Astrocyte (in vitro differentiated cells and primary cell): Measurements from ENCODE around the gene PTPRT. TPM values are rescaled to one million over a fixed set of nuclear protein-coding genes. Genes with fewer than 3 reads are reported as not detected.

Source experiments
- DNase-seq: peaks from one replicate; pipeline ENCODE4 v3.0.0-alpha.2; 2010; ENCODE audit warnings: low read depth
- FAIRE-seq: peaks from 2 replicates; lab custom pipeline; 2011; peaks lifted over from hg19 to GRCh38; lab: Jason Lieb, UNC
- H2AFZ ChIP-seq: 2 replicates; pipeline ENCODE4 v1.6.0; 2012; ENCODE audit warnings: low read depth, low read length, inconsistent platforms
- H3K27ac ChIP-seq: 2 replicates; pipeline ENCODE4 v1.5.1; 2011; ENCODE audit warnings: low read depth, low read length, inconsistent platforms
- H3K27me3 ChIP-seq: 2 replicates; pipeline ENCODE4 v1.6.0; 2011; ENCODE audit warnings: low read length, inconsistent platforms; ENCODE audit not compliant: insufficient read depth
- H3K36me3 ChIP-seq: 2 replicates; pipeline ENCODE4 v1.5.1; 2011; ENCODE audit warnings: low read length, inconsistent platforms; ENCODE audit not compliant: insufficient read depth
- H3K4me1 ChIP-seq: 2 replicates; pipeline ENCODE4 v1.5.1; 2011; ENCODE audit warnings: low read length, inconsistent platforms; ENCODE audit not compliant: insufficient read depth
- H3K4me2 ChIP-seq: 2 replicates; pipeline ENCODE4 v1.6.0; 2012; ENCODE audit warnings: low read length, inconsistent platforms
- H3K4me3 ChIP-seq: 2 replicates; pipeline ENCODE4 v1.5.1; 2011; ENCODE audit warnings: low read depth, mild to moderate bottlenecking, low read length, inconsistent platforms; ENCODE audit not compliant: insufficient read depth
- H3K79me2 ChIP-seq: 2 replicates; pipeline ENCODE4 v1.6.0; 2012; ENCODE audit warnings: mild to moderate bottlenecking, low read length, inconsistent platforms; ENCODE audit not compliant: insufficient read depth
- H3K9ac ChIP-seq: 2 replicates; pipeline ENCODE4 v1.6.0; 2012; ENCODE audit warnings: mild to moderate bottlenecking, low read length, inconsistent platforms
- H3K9me3 ChIP-seq: 2 replicates; pipeline ENCODE4 v1.5.1; 2012; ENCODE audit warnings: low read depth, mild to moderate bottlenecking, low read length, inconsistent platforms; ENCODE audit not compliant: insufficient read depth
- H4K20me1 ChIP-seq: 2 replicates; pipeline ENCODE4 v1.6.0; 2012; ENCODE audit warnings: low read length, inconsistent platforms; ENCODE audit not compliant: insufficient read depth
- H3K27ac Mint-ChIP-seq: one replicate; pipeline ENCODE4 v1.8.0; 2021; ENCODE audit warnings: mild to moderate bottlenecking, mixed read lengths; ENCODE audit not compliant: unreplicated experiment
- H3K27me3 Mint-ChIP-seq: one replicate; pipeline ENCODE4 v1.8.0; 2021; ENCODE audit warnings: low read depth, mixed read lengths; ENCODE audit not compliant: unreplicated experiment
- H3K36me3 Mint-ChIP-seq: one replicate; pipeline ENCODE4 v1.8.0; 2021; ENCODE audit warnings: low read depth, mixed read lengths; ENCODE audit not compliant: unreplicated experiment
- H3K4me1 Mint-ChIP-seq: one replicate; pipeline ENCODE4 v1.8.0; 2021; ENCODE audit warnings: low read depth, mixed read lengths; ENCODE audit not compliant: unreplicated experiment
- H3K4me3 Mint-ChIP-seq: one replicate; pipeline ENCODE4 v1.8.0; 2021; ENCODE audit warnings: mild to moderate bottlenecking, moderate library complexity, mixed read lengths; ENCODE audit not compliant: unreplicated experiment
- H3K9me3 Mint-ChIP-seq: one replicate; pipeline ENCODE4 v1.8.0; 2021; ENCODE audit warnings: mild to moderate bottlenecking, mixed read lengths; ENCODE audit not compliant: unreplicated experiment
- CTCF ChIP-seq: IDR thresholded peaks from 2 replicates; pipeline ENCODE4 v1.5.1; 2011; ENCODE audit warnings: low read depth, mild to moderate bottlenecking, inconsistent platforms, low read length, moderate library complexity; ENCODE audit not compliant: insufficient read depth
- EZH2 ChIP-seq: IDR thresholded peaks from 2 replicates; pipeline ENCODE4 v1.6.1; 2012; ENCODE audit warnings: mild to moderate bottlenecking, low read length, inconsistent platforms; ENCODE audit not compliant: insufficient read depth
- total RNA-seq: library from RNA; stranded (reverse); gene quantifications from 2 replicates; pipeline ENCODE4 v1.2.1, GENCODE V29; 2021

Gene PTPRT
- total RNA-seq, 1 donor from 2014 or later = 0.25 TPM

- DNase-seq (no peak), FAIRE-seq (no peak)
- no peaks in the 10 kb centered on the region for H4K20me1 ChIP-seq
- no peaks in the 10 kb centered on the region for H3K4me1 Mint-ChIP-seq
- H3K36me3 ChIP-seq = no peaks in the 10 kb centered on the region
- peaks cover 13% of the 10 kb centered on the region for H3K9me3 Mint-ChIP-seq
- no peak for TF ChIP-seq EZH2
- TF ChIP-seq CTCF = no peak
- no peaks in the 10 kb centered on the region for H3K4me1 ChIP-seq
- H3K27ac ChIP-seq = no peak overlapping the region
- no peaks in the 10 kb centered on the region for H3K27me3 ChIP-seq
- H2AFZ ChIP-seq = no peak overlapping the region
- no peak overlapping the region for H3K4me3 Mint-ChIP-seq
- H3K79me2 ChIP-seq = no peaks in the 10 kb centered on the region
- no peak overlapping the region for H3K4me3 ChIP-seq
- H3K27ac Mint-ChIP-seq = no peak overlapping the region
- H3K36me3 Mint-ChIP-seq = no peaks in the 10 kb centered on the region
- no peak overlapping the region for H3K4me2 ChIP-seq
- H3K9me3 ChIP-seq = peaks cover 6% of the 10 kb centered on the region
- H3K27me3 Mint-ChIP-seq = no peaks in the 10 kb centered on the region
- H3K9ac ChIP-seq = no peak overlapping the region
Measured at GRCh38 chr20:42938441-42939205, 251.1 kb downstream of the PTPRT start.

- FAIRE-seq = no peak
- no peak overlapping the region for H3K27ac Mint-ChIP-seq
- no peaks in the 10 kb centered on the region for H3K4me1 Mint-ChIP-seq
Measured at GRCh38 chr20:42936482-42936881, 253.2 kb downstream of the PTPRT start.

More at GRCh38 chr20:42936482-42936881, 253.2 kb downstream of the PTPRT start:
- DNase-seq = no peak
- no peak overlapping the region for H2AFZ ChIP-seq
- no peak overlapping the region for H3K4me2 ChIP-seq
- no peaks in the 10 kb centered on the region for H4K20me1 ChIP-seq
- no peaks in the 10 kb centered on the region for H3K79me2 ChIP-seq
- H3K4me1 ChIP-seq = no peaks in the 10 kb centered on the region
- Mint-ChIP-seq H3K9me3 (peaks cover 18% of the 10 kb centered on the region), H3K36me3 (no peaks in the 10 kb centered on the region), H3K4me3 (no peak overlapping the region), H3K27me3 (no peaks in the 10 kb centered on the region)
- H3K9ac ChIP-seq = no peak overlapping the region
- H3K27me3 ChIP-seq = no peaks in the 10 kb centered on the region
- no peak overlapping the region for H3K27ac ChIP-seq
- no peak for TF ChIP-seq EZH2
- TF ChIP-seq CTCF = no peak
- H3K9me3 ChIP-seq = peaks cover 7% of the 10 kb centered on the region
- no peaks in the 10 kb centered on the region for H3K36me3 ChIP-seq
- no peak overlapping the region for H3K4me3 ChIP-seq
